ENCODE data around the gene RUBCNL. TPM values are rescaled to one million over a fixed set of nuclear protein-coding genes. Genes with fewer than 3 reads are reported as not detected.
A peak's percentile ranks its signal among the peaks of the same experiment; 100 is the strongest.

The RUBCNL gene
- total and polyA plus RNA-seq, 4 donors = 0.36 to 4.2 (median 0.96) TPM

GRCh38 chr13:46380242-46380641 is 6.8 kb downstream of the RUBCNL start:
- Histone ChIP-seq H3K4me3 (ENCODE audit: low read depth in 1 of 3, low read length in 3 of 3) (no peak overlapping the region), H3K9me3 (ENCODE audit: control insufficient read depth in 4 of 4, low read length in 3 of 4) (no peaks in the 10 kb centered on the region), H3K27ac (ENCODE audit: low read depth in 1 of 2, low read length in 2 of 2) (no peak overlapping the region), H3K27me3 (ENCODE audit: control insufficient read depth in 4 of 4, insufficient read depth in 4 of 4, low read length in 3 of 4) (peaks cover 0 to 3% (median 0%) of the 10 kb centered on the region in 4 donors), H3K36me3 (ENCODE audit: control insufficient read depth in 4 of 4, insufficient read depth in 3 of 4, low read depth in 1 of 4, low read length in 3 of 4) (no peaks in the 10 kb centered on the region), H3K4me1 (ENCODE audit: control insufficient read depth in 4 of 4, insufficient read depth in 4 of 4, low read length in 3 of 4) (no peaks in the 10 kb centered on the region), H3K9ac (ENCODE audit: low read depth in 1 of 2, low read length in 2 of 2) (no peak overlapping the region)
- 82% methylated on average over 4 of the region's 4 CpGs for WGBS
- no peak for TF ChIP-seq RXRA (IDR thresholded peaks at IDR 0.05)
- TF ChIP-seq YY1 (IDR thresholded peaks at IDR 0.05) = no peak
- no peak for TF ChIP-seq GABPA (IDR thresholded peaks at IDR 0.05 in 1 of 2, conservative IDR thresholded peaks at IDR 0.05 in 1 of 2)
- no peak for DNase-seq (ENCODE audit: low spot score)

DNA sequence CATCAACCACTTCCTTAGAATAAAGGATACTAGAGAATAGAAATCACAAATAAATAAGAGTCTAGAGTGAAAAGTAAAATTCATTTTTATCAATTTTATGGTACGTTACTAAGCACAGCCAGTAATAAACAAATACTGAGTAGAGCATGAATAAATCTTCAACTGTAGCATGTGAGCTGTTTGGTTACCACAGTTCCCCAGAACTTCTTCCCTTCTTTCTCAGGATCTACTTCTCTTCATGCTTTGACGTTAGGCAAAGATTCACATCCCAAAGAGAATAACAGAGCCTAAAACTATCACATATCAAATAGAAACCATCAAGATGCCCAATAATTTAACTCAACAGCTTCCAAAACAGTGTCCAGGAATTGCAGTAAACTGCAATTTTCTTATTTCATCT is 7.4 kb downstream of the RUBCNL start:
- no peaks in the 10 kb centered on the region for H3K36me3 ChIP-seq (ENCODE audit: control insufficient read depth in 4 of 4, insufficient read depth in 3 of 4, low read depth in 1 of 4, low read length in 3 of 4)
- H3K4me3 ChIP-seq (ENCODE audit: low read depth in 1 of 3, low read length in 3 of 3) = no peak overlapping the region
- H3K9ac ChIP-seq (ENCODE audit: low read depth in 1 of 2, low read length in 2 of 2) = no peak overlapping the region
- no peak overlapping the region for H3K27ac ChIP-seq (ENCODE audit: low read depth in 1 of 2, low read length in 2 of 2)
- DNase-seq (ENCODE audit: low spot score) = no peak
- H3K9me3 ChIP-seq (ENCODE audit: control insufficient read depth in 4 of 4, low read length in 3 of 4) = no peaks in the 10 kb centered on the region
- no peaks in the 10 kb centered on the region for H3K4me1 ChIP-seq (ENCODE audit: control insufficient read depth in 4 of 4, insufficient read depth in 4 of 4, low read length in 3 of 4)
- TF ChIP-seq FOXA2 (IDR thresholded peaks at IDR 0.05) = no peak
- TF ChIP-seq RAD21 (IDR thresholded peaks at IDR 0.05) = no peak
- TF ChIP-seq TAF1 (conservative IDR thresholded peaks at IDR 0.05) = no peak
- no peak for TF ChIP-seq RXRA (IDR thresholded peaks at IDR 0.05)
- TF ChIP-seq NR2F2 (IDR thresholded peaks at IDR 0.05) = no peak
- 66% methylated on average over 2 of the region's 2 CpGs for WGBS
- H3K27me3 ChIP-seq (ENCODE audit: control insufficient read depth in 4 of 4, insufficient read depth in 4 of 4, low read length in 3 of 4) = peaks cover 0 to under 1% (median 0%) of the 10 kb centered on the region in 4 donors

DNA sequence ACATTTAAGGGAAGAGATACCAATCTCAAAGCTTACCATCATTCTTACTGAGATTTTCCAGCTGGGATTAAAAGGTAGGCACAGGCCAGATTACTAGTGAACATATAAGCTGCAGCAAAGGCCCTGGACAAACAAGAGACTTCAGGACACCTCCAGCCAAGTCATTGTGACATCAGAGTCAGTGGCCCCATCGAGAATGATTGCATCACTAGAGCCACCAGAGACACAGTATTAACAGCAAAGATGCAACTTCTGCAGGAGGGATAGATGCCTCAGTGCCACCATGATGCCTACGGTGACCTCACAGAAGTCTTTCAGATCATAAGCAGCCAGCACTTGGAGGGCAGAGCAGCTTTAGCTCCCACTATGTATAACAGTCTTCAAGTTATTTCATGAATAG is 8.6 kb downstream of the RUBCNL start:
- Histone ChIP-seq H3K4me3 (ENCODE audit: low read depth in 1 of 3, low read length in 3 of 3) (no peak overlapping the region), H3K4me1 (ENCODE audit: control insufficient read depth in 4 of 4, insufficient read depth in 4 of 4, low read length in 3 of 4) (no peaks in the 10 kb centered on the region), H3K27ac (ENCODE audit: low read depth in 1 of 2, low read length in 2 of 2) (peak overlapping the region in 1 of 2 donors; percentile 54), H3K36me3 (ENCODE audit: control insufficient read depth in 4 of 4, insufficient read depth in 3 of 4, low read depth in 1 of 4, low read length in 3 of 4) (no peaks in the 10 kb centered on the region), H3K9ac (ENCODE audit: low read depth in 1 of 2, low read length in 2 of 2) (no peak overlapping the region), H3K9me3 (ENCODE audit: control insufficient read depth in 4 of 4, low read length in 3 of 4) (no peaks in the 10 kb centered on the region), H3K27me3 (ENCODE audit: control insufficient read depth in 4 of 4, insufficient read depth in 4 of 4, low read length in 3 of 4) (no peaks in the 10 kb centered on the region)
- DNase-seq (ENCODE audit: low spot score) = no peak
- no peak for TF ChIP-seq HNF4G (IDR thresholded peaks at IDR 0.05)
- TF ChIP-seq FOXA1 (IDR thresholded peaks at IDR 0.05) = no peak
- TF ChIP-seq, protein P1, sequence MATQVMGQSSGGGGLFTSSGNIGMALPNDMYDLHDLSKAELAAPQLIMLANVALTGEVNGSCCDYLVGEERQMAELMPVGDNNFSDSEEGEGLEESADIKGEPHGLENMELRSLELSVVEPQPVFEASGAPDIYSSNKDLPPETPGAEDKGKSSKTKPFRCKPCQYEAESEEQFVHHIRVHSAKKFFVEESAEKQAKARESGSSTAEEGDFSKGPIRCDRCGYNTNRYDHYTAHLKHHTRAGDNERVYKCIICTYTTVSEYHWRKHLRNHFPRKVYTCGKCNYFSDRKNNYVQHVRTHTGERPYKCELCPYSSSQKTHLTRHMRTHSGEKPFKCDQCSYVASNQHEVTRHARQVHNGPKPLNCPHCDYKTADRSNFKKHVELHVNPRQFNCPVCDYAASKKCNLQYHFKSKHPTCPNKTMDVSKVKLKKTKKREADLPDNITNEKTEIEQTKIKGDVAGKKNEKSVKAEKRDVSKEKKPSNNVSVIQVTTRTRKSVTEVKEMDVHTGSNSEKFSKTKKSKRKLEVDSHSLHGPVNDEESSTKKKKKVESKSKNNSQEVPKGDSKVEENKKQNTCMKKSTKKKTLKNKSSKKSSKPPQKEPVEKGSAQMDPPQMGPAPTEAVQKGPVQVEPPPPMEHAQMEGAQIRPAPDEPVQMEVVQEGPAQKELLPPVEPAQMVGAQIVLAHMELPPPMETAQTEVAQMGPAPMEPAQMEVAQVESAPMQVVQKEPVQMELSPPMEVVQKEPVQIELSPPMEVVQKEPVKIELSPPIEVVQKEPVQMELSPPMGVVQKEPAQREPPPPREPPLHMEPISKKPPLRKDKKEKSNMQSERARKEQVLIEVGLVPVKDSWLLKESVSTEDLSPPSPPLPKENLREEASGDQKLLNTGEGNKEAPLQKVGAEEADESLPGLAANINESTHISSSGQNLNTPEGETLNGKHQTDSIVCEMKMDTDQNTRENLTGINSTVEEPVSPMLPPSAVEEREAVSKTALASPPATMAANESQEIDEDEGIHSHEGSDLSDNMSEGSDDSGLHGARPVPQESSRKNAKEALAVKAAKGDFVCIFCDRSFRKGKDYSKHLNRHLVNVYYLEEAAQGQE (IDR thresholded peaks at IDR 0.05) = no peak
- no peak for TF ChIP-seq FOXA2 (IDR thresholded peaks at IDR 0.05)
- no peak for TF ChIP-seq CTCF (IDR thresholded peaks at IDR 0.05; ENCODE audit: low read depth, low read length, missing input control)
- TF ChIP-seq JUND (IDR thresholded peaks at IDR 0.05) = no peak
- TF ChIP-seq EGR1 (IDR thresholded peaks at IDR 0.05; ENCODE audit: low read depth in 2 of 2) = no peak
- TF ChIP-seq HNF4A (conservative IDR thresholded peaks at IDR 0.05) = no peak
- WGBS = 63% methylated on average over 2 of the region's 2 CpGs

All from liver (tissue), 9 donors.